HEK293T (cell line): ENCODE results near the gene LYZL4.
A peak's percentile ranks its signal among the peaks of the same experiment; 100 is the strongest.

ENCODE experiments used
- CTCF ChIA-PET: fragments of 350-600 bp; formaldehyde crosslinking; extraction: SDS; loops from one replicate; lab custom pipeline; 2021; ENCODE audit warnings: antibody characterized with exemption, inconsistent platforms; lab: Yijun Ruan, JAX
- POLR2A ChIA-PET: fragments of 350-600 bp; formaldehyde crosslinking; extraction: SDS; loops from one replicate; lab custom pipeline; 2020; ENCODE audit warnings: antibody characterized with exemption, inconsistent platforms; lab: Yijun Ruan, JAX
- DNase-seq: peaks from one replicate; pipeline ENCODE4 v3.0.0; 2012; ENCODE audit warnings: mixed read lengths; ENCODE audit errors: extremely low spot score
- ARNT ChIP-seq: fragments of 450-650 bp; IDR thresholded peaks from 2 replicates; pipeline ENCODE4 v1.6.1; 2017; ENCODE audit warnings: mild to moderate bottlenecking
- BHLHE40 ChIP-seq: fragments of 450-650 bp; IDR thresholded peaks from 2 replicates; pipeline ENCODE4 v1.6.1; 2016; ENCODE audit warnings: mild to moderate bottlenecking, moderate library complexity, borderline replicate concordance
- CTBP1 ChIP-seq: fragments of 450-650 bp; IDR thresholded peaks from 2 replicates; pipeline ENCODE4 v1.6.1; 2016; ENCODE audit warnings: borderline replicate concordance
- ELF4 ChIP-seq: fragments of 450-650 bp; IDR thresholded peaks from 2 replicates; pipeline ENCODE4 v1.6.1; 2017; ENCODE audit warnings: antibody characterized with exemption
- FOXA1 ChIP-seq: fragments of 450-650 bp; IDR thresholded peaks from 2 replicates; pipeline ENCODE4 v1.6.1; 2016; ENCODE audit warnings: mild to moderate bottlenecking
- FOXK2 ChIP-seq: fragments of 450-650 bp; IDR thresholded peaks from 2 replicates; pipeline ENCODE4 v1.6.1; 2016; ENCODE audit warnings: mild to moderate bottlenecking
- FOXM1 ChIP-seq: fragments of 450-650 bp; IDR thresholded peaks from 2 replicates; pipeline ENCODE4 v1.6.1; 2017; ENCODE audit warnings: mild to moderate bottlenecking, borderline replicate concordance
- HDGF ChIP-seq: fragments of 450-650 bp; IDR thresholded peaks from 2 replicates; pipeline ENCODE4 v1.6.1; 2017; ENCODE audit warnings: antibody characterized with exemption, borderline replicate concordance
- L3MBTL2 ChIP-seq: fragments of 450-650 bp; conservative IDR thresholded peaks from 2 replicates; pipeline ENCODE4 v1.6.1; 2016; ENCODE audit warnings: mild to moderate bottlenecking
- LEF1 ChIP-seq: fragments of 450-650 bp; IDR thresholded peaks from 2 replicates; pipeline ENCODE4 v1.6.1; 2017; ENCODE audit warnings: mild to moderate bottlenecking, borderline replicate concordance
- NFRKB ChIP-seq: fragments of 450-650 bp; IDR thresholded peaks from 2 replicates; pipeline ENCODE4 v1.6.1; 2016; ENCODE audit warnings: mild to moderate bottlenecking, moderate library complexity
- SP1 ChIP-seq: fragments of 450-650 bp; IDR thresholded peaks from 2 replicates; pipeline ENCODE4 v1.6.1; 2017
- SUZ12 ChIP-seq: fragments of 450-650 bp; IDR thresholded peaks from 2 replicates; pipeline ENCODE4 v1.6.1; 2016; ENCODE audit warnings: mild to moderate bottlenecking
- TARDBP ChIP-seq: fragments of 450-650 bp; IDR thresholded peaks from 2 replicates; pipeline ENCODE4 v1.6.1; 2016
- ZNF384 ChIP-seq: fragments of 450-650 bp; IDR thresholded peaks from 2 replicates; pipeline ENCODE4 v1.6.1; 2016
- TF ChIP-seq, protein P1 (sequence below): fragments of 450-650 bp; IDR thresholded peaks from 2 replicates; pipeline ENCODE4 v1.6.1; 2016

LYZL4 gene

DNA sequence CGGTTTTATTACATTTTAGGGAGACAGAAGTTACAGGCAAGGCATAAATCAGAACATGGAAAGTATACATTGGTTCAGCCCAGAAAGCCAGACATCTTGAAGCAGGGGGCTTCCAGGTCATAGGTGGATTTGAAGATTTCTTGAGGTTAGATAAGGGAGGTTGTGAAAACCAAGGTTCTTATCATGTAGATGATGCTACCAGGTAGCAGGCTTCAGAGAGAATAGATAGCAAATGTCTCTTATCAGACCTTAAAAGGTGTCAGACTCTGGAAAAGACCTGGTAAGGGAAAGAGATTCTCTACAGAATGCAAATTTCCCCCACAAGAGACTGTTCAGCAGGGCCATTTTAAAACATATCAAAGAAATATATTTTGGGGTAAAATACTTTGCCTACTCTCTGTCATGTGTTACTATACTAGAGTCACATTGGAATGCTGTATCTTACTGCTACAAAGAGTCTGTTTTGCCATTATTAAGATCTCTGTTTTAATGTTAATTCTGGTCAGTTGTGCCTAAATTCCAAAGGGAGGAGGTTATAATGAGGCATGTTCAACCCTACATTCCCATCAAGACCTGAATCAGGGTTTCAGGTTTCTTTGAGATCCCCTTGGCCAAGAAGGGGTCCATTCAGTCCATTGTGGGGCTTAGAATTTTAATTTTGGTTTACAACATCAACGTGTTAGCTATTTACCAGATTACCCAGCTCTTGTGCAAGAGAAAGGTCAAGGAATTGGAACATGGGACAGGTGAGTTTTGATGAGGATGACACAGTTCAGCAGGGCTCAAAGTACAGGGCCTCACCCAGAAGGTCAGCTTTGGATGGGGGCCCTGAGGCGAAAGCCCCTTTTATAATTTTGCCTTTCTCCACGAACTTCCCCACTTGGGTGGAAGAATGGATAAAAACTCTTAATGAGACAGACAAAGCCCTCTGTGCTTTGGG lies 36.0 kb upstream of the LYZL4 start:
- TF ChIP-seq FOXM1: no peak
- TF ChIP-seq HDGF: no peak
- no peak for TF ChIP-seq TARDBP
- no peak for TF ChIP-seq L3MBTL2
- TF ChIP-seq ZNF384: no peak
- no peak for DNase-seq
- ChIA-PET CTCF (no interaction called here), POLR2A (no interaction called here)

DNA sequence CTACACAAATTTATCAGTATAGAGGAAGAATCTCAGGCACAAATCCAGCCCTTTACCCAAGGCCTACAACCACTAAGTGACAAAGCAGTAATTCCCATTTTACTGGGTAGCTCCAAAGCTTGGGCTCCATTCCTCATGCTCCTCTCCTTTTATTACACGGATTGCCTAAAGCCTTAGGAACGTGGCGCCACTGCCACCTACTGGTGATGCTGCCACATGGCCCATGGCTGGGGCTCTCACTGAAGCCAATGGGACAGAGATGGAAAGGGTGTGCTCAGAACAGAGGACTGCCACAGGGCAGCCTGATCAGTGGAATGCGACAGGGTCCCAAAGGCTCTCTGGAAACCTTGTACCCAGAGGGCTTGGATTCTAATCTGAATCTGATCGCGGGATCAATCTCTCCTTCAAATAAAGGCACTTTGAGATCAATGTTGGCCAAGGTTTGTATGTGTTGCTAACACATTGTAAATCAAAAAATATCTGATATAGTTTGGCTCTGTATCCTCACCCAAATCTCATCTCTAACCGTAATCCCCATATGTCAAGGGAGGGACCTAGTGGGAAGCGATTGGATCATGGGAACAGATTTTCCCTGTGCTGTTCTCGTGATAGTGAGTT lies 33.5 kb upstream of the LYZL4 start:
- TF ChIP-seq ARNT: no peak
- TF ChIP-seq, protein P1, sequence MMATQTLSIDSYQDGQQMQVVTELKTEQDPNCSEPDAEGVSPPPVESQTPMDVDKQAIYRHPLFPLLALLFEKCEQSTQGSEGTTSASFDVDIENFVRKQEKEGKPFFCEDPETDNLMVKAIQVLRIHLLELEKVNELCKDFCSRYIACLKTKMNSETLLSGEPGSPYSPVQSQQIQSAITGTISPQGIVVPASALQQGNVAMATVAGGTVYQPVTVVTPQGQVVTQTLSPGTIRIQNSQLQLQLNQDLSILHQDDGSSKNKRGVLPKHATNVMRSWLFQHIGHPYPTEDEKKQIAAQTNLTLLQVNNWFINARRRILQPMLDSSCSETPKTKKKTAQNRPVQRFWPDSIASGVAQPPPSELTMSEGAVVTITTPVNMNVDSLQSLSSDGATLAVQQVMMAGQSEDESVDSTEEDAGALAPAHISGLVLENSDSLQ: no peak
- no peak for TF ChIP-seq LEF1
- no peak for TF ChIP-seq TARDBP
- no peak for TF ChIP-seq BHLHE40
- no peak for TF ChIP-seq SUZ12
- no peak for TF ChIP-seq FOXK2
- TF ChIP-seq FOXA1: no peak
- no peak for TF ChIP-seq ELF4
- no peak for TF ChIP-seq HDGF
- TF ChIP-seq L3MBTL2: no peak
- TF ChIP-seq SP1: no peak
- TF ChIP-seq NFRKB: no peak
- TF ChIP-seq ZNF384: no peak
- no peak for TF ChIP-seq CTBP1
- no peak for TF ChIP-seq FOXM1
- ChIA-PET POLR2A (no interaction called here), CTCF (interaction anchor here (0.6 to 3.2 kb wide), 9 partner anchors 17 to 386 kb away, joined by 3 to 27 read pairs (median 4); no protein-coding TSS in a partner anchor)
- DNase-seq: peak; percentile 85

GRCh38 chr3:42443292-42443691 lies 32.9 kb upstream of the LYZL4 start:
- TF ChIP-seq FOXK2 (no peak), ZNF384 (no peak), FOXM1 (no peak), LEF1 (no peak), CTBP1 (no peak), FOXA1 (no peak)
- ChIA-PET CTCF (interaction anchor here (0.6 to 3.2 kb wide), 9 partner anchors 17 to 252 kb away, joined by 3 to 27 read pairs (median 4); no protein-coding TSS in a partner anchor), POLR2A (no interaction called here)
- DNase-seq: no peak

- TF ChIP-seq TARDBP (no peak), SP1 (no peak), SUZ12 (no peak), BHLHE40 (no peak), ZNF384 (no peak), NFRKB (no peak), CTBP1 (no peak), L3MBTL2 (no peak), FOXA1 (no peak)
- TF ChIP-seq, protein P1: no peak
- ChIA-PET POLR2A (no interaction called here), CTCF (interaction anchor here (0.6 to 3.2 kb wide), 5 partner anchors 16 to 213 kb away, joined by 3 to 27 read pairs (median 5); no protein-coding TSS in a partner anchor)
- peak; percentile 18 for DNase-seq
These were observed 32.2 kb upstream of the LYZL4 start for GRCh38 chr3:42442640-42443039.

DNA sequence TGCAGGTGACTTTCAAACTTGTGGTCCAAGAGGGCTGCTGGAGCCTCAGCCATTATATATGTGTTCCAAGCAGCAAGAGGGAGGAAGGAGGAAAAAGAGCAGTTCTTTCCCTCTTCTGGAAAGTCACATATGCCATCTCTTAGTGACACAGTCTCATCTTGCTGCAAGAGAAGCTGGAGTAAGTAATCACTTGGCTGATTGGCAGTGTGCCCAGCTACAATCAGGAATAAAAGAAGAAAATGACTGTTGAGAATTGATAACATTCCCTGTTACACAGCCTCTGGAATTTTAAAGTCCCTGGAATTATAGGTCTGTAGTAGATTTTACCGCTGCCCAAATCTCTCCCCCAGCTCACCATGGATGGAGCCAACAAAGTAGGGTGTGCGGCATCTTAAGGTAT lies 31.4 kb upstream of the LYZL4 start:
- DNase-seq: no peak
- CTCF ChIA-PET: interaction anchor here (1.2 to 3.2 kb wide), 2 partner anchors 194 to 212 kb away, joined by 3 to 18 read pairs; no protein-coding TSS in a partner anchor
- POLR2A ChIA-PET: no interaction called here
- TF ChIP-seq TARDBP: no peak

DNA sequence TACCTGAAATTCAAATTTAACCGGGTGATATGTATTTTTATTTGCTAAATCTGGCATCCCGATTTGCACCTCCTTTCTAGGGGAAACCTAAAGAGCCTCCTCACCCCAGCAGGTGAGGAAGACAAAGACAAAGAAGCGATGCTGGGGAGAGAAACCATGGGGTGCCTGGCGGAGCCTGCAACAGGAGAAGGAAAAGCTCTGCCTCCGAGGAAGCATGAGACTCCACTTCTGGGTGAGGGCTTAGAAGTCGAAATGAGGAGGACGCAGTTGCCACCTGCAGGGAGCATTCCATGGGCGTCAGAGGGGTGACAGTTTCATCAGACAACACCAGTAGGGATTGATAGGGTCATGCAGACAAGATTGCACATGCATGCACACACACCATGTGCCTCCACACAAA lies 30.5 kb upstream of the LYZL4 start:
- DNase-seq: no peak
- POLR2A ChIA-PET: no interaction called here
- CTCF ChIA-PET: interaction anchor here (0.6 to 3.2 kb wide), 3 partner anchors 193 to 1692 kb away, joined by 3 to 18 read pairs (median 4); no protein-coding TSS in a partner anchor
- no peak for TF ChIP-seq L3MBTL2
- no peak for TF ChIP-seq BHLHE40
- TF ChIP-seq, protein P1: no peak
- TF ChIP-seq FOXK2: no peak
- no peak for TF ChIP-seq HDGF
- no peak for TF ChIP-seq NFRKB
- no peak for TF ChIP-seq ZNF384
- TF ChIP-seq ARNT: no peak
- TF ChIP-seq TARDBP: no peak
